NCI-H69 (cell line): ENCODE results near the gene ERCC8.
"Not testable (repeated sequence)": the region's sequence is repeated elsewhere in the genome, so short reads cannot be mapped to it uniquely, and the experiment has no call there.

Source experiments
- DNase-seq: peaks from one replicate; lab custom pipeline; 2025; lab: John Stamatoyannopoulos, UW

Gene ERCC8, protein sequence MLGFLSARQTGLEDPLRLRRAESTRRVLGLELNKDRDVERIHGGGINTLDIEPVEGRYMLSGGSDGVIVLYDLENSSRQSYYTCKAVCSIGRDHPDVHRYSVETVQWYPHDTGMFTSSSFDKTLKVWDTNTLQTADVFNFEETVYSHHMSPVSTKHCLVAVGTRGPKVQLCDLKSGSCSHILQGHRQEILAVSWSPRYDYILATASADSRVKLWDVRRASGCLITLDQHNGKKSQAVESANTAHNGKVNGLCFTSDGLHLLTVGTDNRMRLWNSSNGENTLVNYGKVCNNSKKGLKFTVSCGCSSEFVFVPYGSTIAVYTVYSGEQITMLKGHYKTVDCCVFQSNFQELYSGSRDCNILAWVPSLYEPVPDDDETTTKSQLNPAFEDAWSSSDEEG

DNA sequence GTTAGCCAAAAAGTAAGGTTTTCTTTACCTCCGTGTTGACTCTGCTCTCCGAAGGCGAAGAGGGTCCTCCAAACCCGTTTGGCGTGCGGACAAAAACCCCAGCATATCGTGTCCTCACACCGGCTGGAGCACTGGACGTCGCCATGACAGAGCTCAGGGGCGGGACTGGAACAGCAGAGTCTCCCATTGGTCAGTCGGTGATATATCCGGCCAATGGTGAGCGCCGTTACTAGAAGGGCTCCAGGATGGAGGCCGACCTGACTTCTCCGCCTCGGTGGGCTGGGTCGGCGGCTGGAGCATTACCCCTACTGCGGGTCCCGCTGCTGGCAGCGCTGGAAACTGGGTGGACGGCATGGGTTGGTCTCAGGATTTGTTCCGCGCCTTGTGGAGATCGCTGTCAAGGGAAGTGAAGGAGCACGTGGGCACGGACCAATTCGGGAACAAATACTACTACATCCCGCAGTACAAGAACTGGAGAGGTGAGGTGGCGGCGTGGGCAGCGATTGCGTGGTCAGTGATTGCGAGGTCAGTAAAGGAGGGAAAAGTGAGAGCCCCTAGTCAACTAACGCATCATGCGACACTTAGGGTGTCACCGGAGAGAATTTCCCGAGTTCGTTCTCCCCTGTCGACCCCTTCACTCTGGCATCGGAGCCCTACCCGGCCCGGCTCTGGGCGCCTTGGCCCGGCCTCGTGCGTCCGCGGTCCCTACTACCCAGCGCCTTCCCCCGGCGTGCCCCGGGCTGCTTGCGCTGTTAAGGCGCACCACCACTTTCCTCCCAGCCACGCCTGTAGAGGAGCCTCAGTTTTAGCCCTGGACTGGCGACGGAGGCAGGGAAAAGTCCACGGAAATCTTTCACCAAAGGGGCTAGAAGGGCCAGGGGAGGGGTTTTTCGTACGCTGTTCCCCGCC, at the start of gene ERCC8, which contains the start of gene NDUFAF2:
ERCC8 (minus strand) TSS at position 167 of the 909 bp plus-strand sequence; CDS start at position 105, 62 bp downstream.
NDUFAF2 (plus strand) TSS at position 302 of the 909 bp plus-strand sequence; CDS start at position 353, 51 bp downstream.
- peak; percentile 97 for DNase-seq

DNA sequence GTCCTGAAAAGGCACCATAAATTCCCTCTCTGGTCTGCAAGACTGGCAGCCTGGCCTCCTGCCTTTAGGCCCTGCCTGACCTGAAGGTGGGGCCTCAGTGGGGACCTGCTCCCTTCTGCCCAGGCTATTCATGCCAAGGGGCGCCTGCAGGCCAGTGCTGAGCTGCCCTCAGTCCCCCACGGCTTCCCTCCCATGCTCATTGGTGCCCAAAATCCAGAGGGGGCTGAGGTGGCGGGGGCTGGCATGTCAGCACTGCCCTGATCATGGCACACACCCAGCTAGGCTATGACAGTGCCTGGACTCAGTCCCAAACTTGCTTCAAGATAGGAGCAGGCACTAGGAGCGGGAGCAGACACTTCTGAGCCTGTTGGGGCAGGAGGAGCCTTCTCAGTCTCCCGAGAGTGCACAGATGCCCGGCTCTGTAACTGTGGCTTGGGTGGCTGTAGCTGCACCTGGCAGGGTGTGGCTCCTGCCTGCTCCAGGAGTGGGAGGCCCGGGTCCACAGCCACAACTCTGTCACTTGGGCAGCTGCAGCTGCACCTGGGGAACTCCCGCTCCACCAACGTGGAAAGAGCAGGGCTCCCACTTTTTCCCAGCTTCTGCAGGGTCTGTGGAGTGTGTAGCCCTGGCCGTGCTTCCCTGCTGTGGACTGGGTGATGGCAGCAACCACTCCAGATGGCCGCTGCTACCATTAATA, 49.2 kb upstream of the ERCC8 start:
- DNase-seq: no peak

DNA sequence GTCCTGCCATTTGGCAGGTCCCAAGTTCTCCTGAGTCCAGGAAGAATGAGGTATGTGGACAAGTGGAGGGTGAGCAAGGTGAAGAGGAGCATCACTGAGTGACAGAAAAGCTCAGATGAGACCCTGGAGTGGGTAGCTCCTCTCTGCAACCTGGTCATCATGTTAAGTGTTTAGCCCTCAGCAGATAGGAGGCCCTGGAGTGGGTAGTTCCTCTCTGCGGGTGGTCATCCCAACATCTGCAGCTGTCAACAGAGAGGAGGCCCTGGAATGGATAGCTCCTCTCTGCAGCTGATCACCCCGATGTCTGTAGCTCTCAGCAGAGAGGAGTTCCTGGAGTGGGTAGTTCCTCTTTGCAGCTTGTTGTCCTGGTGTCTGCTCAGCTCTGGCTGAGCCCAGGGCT, 48.6 kb upstream of the ERCC8 start:
- DNase-seq: no peak

DNA sequence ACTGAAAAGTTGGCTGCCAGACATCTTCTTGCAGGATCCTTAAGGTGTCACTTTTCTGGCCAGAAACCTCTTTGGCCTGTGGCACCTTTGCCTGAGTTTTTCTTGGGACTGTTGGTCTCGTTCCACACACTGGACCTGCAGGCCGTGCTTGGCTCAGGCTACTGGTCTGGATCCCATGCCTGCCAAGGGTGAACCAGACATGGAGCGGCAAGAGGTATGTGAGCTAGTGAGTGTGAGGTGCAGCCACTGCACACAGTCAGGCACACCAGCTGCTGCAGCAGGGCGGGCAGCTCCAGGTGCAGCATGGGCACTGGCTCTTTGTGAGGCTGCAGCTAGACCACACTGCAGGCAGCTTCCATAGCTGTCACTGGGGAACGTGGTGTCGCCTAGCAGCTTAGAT, 48.0 kb upstream of the ERCC8 start:
- no peak for DNase-seq

DNA sequence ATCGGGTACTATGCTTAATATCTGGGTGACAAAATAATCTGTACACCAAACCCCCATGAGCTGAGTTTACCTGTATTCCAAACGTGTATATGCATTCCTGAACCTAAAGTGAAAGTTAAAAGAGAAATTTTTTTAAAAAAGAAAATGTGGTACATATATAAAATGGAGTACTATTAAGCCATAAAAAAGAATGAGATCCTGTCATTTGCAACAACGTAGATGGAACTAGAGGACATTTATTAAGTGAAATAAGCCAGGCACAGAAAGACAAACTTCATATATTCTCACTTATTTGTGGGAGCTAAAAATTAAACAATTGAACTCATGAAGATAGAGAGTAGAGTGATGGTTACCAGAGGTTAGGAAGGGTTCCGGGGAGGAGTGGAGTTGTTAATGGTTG, 44.9 kb upstream of the ERCC8 start:
- DNase-seq: no peak

DNA sequence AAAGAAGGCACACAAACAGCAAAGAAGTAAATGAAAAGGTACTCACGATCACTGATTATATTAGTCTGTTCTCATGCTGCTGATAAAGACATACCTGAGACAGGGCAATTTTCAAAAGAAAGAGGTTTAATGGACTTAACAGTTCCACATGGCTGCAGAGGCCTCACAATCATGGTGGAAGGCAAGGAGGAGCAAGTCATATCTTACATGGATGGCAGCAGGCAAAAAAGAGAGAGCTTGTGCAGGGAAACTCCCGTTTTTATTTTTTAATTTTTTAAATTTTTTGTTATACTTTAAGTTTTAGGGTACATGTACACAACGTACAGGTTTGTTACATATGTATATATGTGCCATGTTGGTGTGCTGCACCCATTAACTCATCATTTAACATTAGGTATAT, 37.3 kb upstream of the ERCC8 start:
- DNase-seq: not testable (repeated sequence)

DNA sequence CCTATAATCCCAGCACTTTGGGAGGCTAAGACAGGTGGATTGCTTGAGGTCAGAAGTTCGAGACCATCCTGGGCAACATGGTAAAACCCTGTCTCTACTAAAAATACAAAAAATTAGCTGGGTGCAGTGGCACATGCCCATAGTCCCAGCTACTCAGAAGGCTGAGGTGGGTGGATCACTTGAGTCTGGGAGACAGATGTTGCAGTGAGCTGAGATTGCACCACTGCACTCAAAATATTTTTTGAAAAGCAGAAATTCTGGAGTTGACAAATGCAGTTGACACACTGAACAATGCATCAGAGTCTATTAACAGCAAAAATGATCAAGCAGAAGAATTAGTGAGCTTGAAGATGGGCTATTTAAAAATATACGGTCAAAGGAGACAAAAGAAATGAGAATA, 35.6 kb upstream of the ERCC8 start:
- DNase-seq: no peak

DNA sequence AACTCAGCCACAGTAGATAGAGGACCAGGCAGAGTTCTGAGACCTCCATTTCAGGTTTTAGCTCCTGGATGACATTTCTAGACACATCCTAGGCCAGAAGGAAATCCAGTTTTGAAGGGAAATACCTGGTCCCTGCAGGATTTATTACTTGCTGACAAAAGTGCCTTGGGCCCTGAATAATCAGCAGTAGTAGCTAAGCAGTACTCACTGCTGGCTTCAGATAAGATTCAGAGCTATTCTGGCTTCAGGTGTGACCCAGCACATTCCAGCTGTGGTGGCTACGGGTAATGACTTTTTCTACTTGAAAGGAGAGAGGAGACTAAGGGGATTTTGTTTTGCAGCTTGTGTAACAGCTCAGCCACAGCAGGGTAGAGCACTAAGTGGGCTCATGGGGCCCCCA, 34.1 kb upstream of the ERCC8 start:
- no peak for DNase-seq

DNA sequence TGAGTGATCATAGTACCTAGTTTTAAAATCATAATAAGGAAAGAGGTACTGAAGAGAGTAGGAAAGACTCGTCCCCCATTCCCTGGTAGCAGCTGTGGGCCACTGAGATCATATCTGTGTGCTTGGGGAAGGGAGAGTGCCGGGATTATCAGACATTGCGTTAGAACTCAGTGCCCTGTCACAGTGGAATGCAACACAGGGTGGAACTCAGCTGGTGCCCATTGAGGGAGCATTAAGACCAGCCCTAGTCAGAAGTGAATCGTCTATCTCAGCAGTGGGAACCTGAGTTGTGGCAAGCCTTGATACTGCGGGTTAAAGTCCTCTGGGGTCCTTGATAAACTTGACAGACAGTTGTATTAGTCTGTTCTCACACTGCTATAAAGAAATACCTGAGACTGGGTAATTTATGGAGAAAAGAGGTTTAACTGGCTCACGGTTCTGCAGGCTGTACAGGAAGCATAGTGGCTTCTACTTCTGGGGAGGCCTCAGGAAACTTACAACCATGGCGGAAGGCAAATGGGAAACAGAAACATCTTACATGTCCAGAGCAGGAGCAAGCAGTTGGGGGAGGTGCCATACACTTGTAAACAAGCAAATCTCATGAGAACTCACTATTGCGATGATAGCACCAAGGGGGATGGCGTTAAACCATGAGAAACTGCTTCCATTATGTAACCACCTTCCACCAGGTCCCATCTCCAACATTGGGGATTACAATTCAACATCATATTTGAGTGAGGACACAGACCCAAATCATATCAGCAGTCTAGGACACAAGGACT, 33.3 kb upstream of the ERCC8 start:
- DNase-seq: no peak

DNA sequence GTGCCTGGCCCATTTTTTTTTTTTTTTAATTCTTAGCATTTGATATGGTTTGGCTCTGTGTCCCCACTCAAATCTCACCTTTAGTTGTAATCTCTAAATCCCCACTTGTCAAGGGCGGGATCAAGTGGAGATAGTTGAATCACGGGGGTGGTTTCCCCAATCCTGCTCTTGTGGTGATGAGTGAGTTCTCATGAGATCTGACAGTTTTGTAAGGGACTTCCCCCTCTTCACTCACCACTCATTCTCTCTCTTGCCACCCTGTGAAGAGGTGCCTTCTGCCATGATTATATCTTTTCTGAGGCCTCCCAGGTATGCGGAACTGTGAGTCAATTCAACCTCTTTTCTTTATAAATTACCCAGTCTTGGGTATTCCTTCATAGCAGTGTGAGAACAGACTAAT, 27.4 kb upstream of the ERCC8 start:
- no peak for DNase-seq

DNA sequence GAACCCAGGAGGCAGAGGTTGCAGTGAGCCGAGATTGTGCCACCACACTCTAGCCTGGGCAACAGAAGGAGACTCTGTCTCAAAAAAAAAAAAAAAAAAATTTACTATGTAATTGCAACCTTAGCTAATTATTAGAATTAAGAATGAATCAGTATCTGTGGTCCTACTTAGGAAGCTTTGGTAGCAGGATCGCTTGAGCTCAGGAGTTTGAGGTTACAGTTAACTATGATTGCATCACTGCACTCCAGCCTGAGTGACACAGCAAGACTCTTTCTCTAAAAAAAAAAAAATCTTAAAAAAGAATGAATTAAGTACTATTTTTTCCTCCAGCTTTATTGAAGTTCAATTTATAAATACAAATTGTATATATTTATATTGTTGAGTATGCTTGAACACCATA, 16.8 kb upstream of the ERCC8 start:
- DNase-seq: no peak

DNA sequence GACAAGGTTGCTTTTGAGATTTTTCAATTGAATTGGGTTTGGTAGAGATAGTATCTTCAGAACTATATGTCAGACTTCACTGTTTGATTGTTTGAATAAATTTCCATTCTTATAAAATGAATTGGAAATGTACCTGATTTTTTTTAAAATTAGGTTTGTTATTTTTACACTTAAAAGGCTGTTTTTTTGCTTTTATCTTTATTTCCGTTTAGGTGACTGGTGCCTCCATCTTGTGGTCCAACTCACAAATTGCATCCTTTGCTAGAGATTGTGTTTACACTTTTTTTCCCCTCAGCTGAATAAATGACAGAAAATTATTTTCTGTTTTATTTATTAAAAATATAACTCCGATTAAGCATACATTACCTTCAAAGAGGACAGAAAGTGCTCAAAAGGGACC, 15.7 kb upstream of the ERCC8 start:
- DNase-seq: peak; percentile 5

DNA sequence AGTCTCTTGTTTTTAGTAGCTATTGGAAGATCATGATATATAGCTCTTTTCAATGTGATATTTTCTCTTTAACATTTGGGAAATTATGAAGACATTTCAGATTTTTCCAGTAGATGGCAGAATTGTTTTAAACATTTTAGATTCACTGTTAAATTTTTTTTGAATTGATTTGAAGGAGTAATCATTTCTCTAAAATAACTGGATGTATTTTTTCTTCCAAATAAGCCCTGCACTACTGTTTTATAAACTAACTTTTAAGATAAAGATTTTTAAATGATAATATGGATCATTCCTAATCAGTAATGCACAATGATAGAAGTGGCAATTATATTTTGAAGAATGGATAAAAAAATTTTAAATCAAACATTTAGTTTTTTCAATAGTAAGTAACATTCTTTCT, 14.3 kb upstream of the ERCC8 start:
- DNase-seq: peak; percentile 46

DNA sequence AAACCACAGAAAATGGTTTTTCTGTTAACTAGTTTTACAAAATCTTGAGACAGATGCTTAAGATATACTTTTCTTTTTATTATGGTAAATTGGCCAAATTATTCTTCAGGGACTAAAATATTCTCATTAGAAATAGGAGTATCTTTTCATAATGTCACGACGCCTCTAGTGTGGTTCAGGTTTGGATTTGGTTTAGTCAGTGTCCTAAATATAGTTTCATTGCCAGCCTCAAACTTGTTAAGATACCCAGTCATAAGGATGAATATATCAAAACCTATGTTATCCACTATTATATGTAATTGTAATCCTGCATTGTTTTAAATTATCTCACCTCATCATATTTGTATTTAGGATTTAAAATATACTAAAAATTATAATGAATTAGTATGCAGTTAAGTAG, 13.8 kb upstream of the ERCC8 start:
- no peak for DNase-seq

DNA sequence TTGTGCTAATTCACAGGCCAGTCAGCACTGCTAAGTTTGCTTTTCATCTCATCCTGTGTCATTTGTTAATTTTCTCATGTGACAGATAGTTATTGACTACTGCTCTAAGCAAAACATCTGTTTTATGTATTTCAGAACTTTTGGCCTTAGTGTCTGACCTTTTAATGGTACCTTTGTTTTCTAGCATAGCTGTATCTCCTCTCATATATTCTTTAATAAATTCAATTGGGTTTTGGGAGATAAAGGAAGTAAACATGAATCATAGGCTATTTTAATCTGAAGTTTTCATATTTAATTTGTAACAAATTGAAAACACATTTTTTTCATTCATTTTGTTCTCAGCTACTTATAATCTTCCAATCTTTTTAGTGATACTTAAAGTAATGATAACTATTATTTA, 13.2 kb upstream of the ERCC8 start:
- DNase-seq: no peak

DNA sequence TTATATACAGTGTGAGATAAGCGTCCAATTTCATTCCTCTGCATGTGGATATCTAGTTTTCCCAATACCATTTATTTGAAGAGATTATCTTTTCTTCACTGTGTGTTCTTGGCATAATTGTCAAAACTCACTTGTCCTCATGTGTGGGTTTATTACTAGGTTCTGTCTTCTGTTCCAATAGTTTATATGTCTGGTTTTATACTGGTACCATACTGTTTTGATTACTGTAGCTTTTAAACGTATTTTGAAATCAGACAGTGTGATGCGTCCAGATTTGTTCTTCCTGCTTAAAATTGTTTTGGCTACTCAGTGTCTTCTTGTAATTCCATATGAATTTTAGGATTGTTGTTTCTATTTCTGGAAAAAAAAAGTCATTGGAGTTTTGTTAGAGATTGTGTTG, 10.4 kb upstream of the ERCC8 start:
- no peak for DNase-seq

DNA sequence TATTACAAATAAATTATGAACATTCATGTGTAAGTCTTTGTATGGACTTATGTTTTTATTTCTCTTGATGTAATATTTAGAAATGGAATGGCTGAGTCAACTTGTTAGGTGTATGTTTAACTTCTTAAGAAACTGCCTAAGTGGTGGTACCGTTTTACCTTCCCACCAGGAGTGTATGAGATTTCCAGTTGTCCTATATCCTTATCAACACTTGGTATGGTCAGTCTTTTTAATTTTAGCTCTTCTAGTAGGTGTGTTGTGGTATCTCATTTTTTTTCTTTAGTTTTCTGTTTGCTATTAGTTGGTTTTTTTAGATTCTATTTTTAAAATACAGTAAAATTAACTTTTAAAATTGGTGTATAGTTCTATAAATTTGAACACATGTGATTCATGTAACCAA, 3.9 kb upstream of the ERCC8 start:
- no peak for DNase-seq

DNA sequence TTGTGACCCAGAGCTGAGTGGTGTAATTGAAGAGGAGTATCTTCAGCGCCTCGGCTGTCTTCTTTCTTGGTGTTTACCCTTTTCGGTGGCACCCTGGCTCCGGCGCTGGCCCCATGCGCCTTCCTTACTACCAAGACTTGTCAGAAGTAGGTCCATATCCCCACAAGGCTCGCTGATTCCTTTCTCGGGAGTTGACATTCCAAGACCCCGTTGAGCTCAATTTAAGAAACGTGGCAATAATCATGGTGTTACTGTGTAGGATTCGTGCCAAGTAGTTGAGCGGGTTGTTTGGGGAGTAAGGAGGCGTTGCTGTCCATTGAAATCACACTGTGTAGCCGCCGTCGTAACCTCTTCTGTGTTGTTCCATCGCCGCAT, 930 bp upstream of the ERCC8 start:
- DNase-seq: peak; percentile 83

DNA sequence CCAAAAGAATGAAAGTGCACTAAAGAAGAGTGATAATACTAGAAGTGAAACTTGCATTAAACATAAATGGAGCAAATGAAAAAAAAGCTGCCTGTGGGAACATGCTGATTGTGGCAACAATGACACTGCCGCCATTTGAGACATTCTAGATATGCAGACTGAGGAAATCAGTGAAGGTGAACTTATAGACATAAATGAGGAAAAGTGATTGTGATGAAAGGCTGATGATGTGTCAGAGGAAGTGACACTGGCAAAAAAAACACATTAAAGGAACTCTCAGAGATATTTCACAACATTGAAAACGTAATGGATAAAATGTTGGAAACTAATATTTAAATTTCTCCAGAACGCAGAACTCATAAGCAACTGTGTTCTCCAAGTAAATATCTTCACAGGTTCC, 1.2 kb downstream of the ERCC8 start:
- DNase-seq: no peak

DNA sequence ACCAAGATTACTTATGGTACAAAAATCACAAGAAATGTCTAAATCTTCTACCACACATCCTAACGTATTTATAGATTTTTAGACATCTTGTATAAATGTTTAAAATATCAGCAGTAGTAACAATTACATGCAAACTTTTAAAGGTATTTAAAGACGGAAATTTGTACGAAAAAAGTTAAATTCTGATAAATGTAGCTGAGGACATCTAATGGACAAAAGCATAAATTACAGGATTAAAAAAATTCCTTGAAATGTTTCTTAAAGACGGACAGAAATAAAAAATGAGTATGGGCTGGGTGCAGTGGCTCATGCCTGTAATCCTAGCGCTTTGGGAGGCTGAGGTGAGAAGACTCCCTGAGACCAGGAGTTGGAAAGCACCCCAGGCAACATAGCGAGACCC, 15.8 kb downstream of the ERCC8 start:
- no peak for DNase-seq

DNA sequence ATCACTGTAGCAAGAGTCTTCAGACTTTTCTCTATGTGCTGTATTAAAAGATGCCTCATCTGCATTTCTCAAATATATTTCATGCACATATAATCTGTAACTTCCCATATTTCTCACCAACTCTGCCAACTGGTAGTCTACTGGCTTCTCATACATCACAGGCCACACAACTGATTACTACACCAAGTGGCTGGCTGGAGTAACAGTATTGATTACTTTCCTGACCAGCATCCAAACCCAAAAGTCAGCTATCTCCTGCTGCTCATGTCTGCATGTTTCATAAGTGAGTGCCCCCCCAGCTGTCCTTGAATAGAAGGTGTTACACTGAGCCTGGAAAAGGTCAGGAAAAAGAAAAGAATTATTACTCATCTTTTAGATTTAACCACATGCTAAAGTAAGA, 17.4 kb downstream of the ERCC8 start:
- no peak for DNase-seq

DNA sequence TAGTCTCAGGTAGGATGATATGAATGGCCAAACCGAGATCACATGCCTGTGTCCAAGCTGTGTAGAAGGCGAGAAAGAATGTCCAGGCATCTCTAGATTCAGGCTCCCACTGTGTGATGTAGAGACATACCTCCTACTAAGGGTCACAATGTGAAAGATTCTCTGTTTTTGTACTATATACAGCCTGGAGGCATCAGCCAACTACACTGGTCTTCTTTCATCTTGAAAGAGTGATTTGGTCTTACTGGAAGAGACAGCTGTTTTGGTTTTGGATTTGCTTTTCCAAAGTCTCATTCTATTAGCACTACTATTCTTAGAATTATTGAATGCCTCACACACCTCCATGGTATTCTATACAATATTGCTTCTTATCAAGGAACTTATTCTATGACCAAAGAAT, 26.4 kb downstream of the ERCC8 start:
- DNase-seq: no peak
